ENCODE results near the gene FBXW4. TPM values are rescaled to one million over a fixed set of nuclear protein-coding genes. Genes with fewer than 3 reads are reported as not detected.
A peak's percentile ranks its signal among the peaks of the same experiment; 100 is the strongest.

FBXW4 gene
- polyA plus RNA-seq, 1 of the 3 experiments (the other 2 are of a cell fraction): 27.6 TPM

- Histone ChIP-seq H3F3A (replicated peaks; ENCODE audit: insufficient read depth) (no peaks in the 10 kb centered on the region), H2AFZ (ENCODE audit: low read depth) (no peak overlapping the region), H3K36me3 (replicated peaks in 1 of 2; ENCODE audit: control insufficient read depth in 1 of 2, insufficient read depth in 2 of 2, low read length in 1 of 2) (peaks cover 8 to 42% of the 10 kb centered on the region in 2 experiments), H3K27me3 (ENCODE audit: insufficient read depth) (no peaks in the 10 kb centered on the region), H3K27ac (ENCODE audit: low read depth in 2 of 2, low read length in 1 of 2) (no peak overlapping the region; a peak in 1 of 4 replicates), H3K4me3 (ENCODE audit: low read depth in 2 of 2, low read length in 1 of 2) (no peak overlapping the region), H4K20me1 (ENCODE audit: insufficient read depth) (no peaks in the 10 kb centered on the region), H3K9ac (no peak overlapping the region), H3K4me2 (no peak overlapping the region), H3K4me1 (ENCODE audit: control insufficient read depth in 1 of 2, insufficient read depth in 2 of 2, low read depth in 1 of 2, low read length in 1 of 2) (peaks cover 8 to 35% of the 10 kb centered on the region in 2 experiments; a peak in 2 of 4 replicates), H3K79me2 (ENCODE audit: insufficient read depth) (no peaks in the 10 kb centered on the region), H3K9me3 (no peaks in the 10 kb centered on the region), H3K9me2 (no peaks in the 10 kb centered on the region)
- CTCF ChIA-PET: interaction anchor here (0.9 to 19.2 kb wide), 4 partner anchors 9 to 398 kb away, joined by 3 to 297 read pairs (median 32); partner anchors contain the start of gene NPM3
- WGBS (ENCODE audit: low lambda C conversion rate): 100% methylated on average over 3 of the region's 6 CpGs
- POLR2A ChIA-PET: no interaction called here
- DNase-seq: no peak
- TF ChIP-seq PBX3 (IDR thresholded peaks at IDR 0.05) (no peak), ZBTB33 (IDR thresholded peaks at IDR 0.05; ENCODE audit: borderline replicate concordance, low read depth) (no peak), JUND (IDR thresholded peaks at IDR 0.05) (no peak), GATA2 (CRISPR knock-in tag; IDR thresholded peaks at IDR 0.05) (no peak), RFX5 (IDR thresholded peaks at IDR 0.05; ENCODE audit: low read length) (no peak), RAD21 (IDR thresholded peaks at IDR 0.05; ENCODE audit: low read length) (no peak), TEAD4 (IDR thresholded peaks at IDR 0.05; ENCODE audit: borderline replicate concordance, insufficient read depth) (no peak), FOXJ3 (CRISPR knock-in tag; IDR thresholded peaks at IDR 0.05) (no peak), FOXM1 (IDR thresholded peaks at IDR 0.05; ENCODE audit: low read depth) (no peak), CHD2 (IDR thresholded peaks at IDR 0.05; ENCODE audit: low read length, partially characterized antibody) (no peak), FOSL2 (IDR thresholded peaks at IDR 0.05; ENCODE audit: borderline replicate concordance, low read depth) (no peak), RCOR1 (IDR thresholded peaks at IDR 0.05; ENCODE audit: low read length) (no peak), ELF1 (IDR thresholded peaks at IDR 0.05) (no peak), YY1 (IDR thresholded peaks at IDR 0.05; ENCODE audit: low read depth) (no peak)
These were observed 82.9 kb downstream of the FBXW4 start for GRCh38 chr10:101612086-101612485.

DNA sequence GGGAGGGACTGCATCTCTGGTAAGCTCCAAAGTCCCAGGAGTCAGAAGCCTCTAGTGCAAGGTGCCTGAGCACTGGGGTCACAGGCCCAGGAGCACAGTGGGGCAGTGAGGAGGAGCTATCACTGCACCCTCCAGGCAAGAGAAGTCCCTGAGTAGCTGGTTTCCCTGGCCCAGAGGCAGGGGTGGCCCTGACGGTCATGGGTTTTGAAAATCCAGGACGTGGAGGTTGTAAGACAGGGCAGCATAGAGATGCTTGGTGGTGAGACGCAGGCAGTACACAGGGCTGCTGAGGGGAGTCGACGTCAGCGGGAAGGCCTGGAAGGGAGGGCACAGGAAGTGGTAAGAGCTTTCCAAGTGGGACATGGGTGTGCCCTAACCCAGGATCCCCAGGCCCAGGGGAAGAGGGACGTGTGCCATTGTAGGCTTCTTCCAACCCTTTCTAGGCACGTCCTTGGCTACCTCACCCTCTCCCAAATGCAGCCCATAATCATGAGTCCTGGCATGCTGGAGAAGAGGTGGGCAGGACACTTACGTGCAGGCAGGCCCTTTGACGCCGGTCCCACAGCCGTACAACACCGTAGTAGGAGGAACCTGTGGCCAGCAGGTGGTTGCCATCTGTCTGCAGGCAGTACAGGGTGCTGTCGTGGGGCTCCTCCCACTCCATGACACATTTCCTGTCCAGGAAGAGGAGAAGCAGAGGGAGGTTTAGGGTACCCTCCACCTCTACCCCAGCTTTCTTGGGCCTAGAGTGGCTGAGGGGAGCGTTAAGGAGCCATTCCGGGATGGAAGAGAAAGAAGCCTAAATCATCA, 83.7 kb downstream of the FBXW4 start:
- TF ChIP-seq TCF12 (IDR thresholded peaks at IDR 0.05) (peak; percentile 37; the same call in 1 of the 2 replicates), POLR2AphosphoS5 (IDR thresholded peaks at IDR 0.05; ENCODE audit: low read depth, low read length) (no peak)
- peaks cover 8 to 42% of the 10 kb centered on the region in 2 experiments for H3K36me3 ChIP-seq (replicated peaks in 1 of 2; ENCODE audit: control insufficient read depth in 1 of 2, insufficient read depth in 2 of 2, low read length in 1 of 2)
- no peak overlapping the region; a peak in 1 of 4 replicates for H3K27ac ChIP-seq (ENCODE audit: low read depth in 2 of 2, low read length in 1 of 2)
- no peaks in the 10 kb centered on the region for H4K20me1 ChIP-seq (ENCODE audit: insufficient read depth)
- H3K9ac ChIP-seq: no peak overlapping the region
- H3K79me2 ChIP-seq (ENCODE audit: insufficient read depth): no peaks in the 10 kb centered on the region
- no peak overlapping the region for H3K4me2 ChIP-seq
- H3K9me2 ChIP-seq: no peaks in the 10 kb centered on the region
- H2AFZ ChIP-seq (ENCODE audit: low read depth): no peak overlapping the region
- H3K27me3 ChIP-seq (ENCODE audit: insufficient read depth): no peaks in the 10 kb centered on the region
- H3K4me1 ChIP-seq (ENCODE audit: control insufficient read depth in 1 of 2, insufficient read depth in 2 of 2, low read depth in 1 of 2, low read length in 1 of 2): peaks cover 8 to 28% of the 10 kb centered on the region in 2 experiments; a peak in 2 of 4 replicates
- H3F3A ChIP-seq (replicated peaks; ENCODE audit: insufficient read depth): no peaks in the 10 kb centered on the region
- ChIA-PET CTCF (interaction anchor here (0.9 to 19.2 kb wide), 5 partner anchors 8 to 399 kb away, joined by 3 to 297 read pairs (median 4); partner anchors contain the start of gene NPM3), POLR2A (no interaction called here)
- WGBS (ENCODE audit: low lambda C conversion rate): 89% methylated on average over 11 of the region's 16 CpGs
- no peak overlapping the region for H3K4me3 ChIP-seq (ENCODE audit: low read depth in 2 of 2, low read length in 1 of 2)
- DNase-seq: no peak
- no peaks in the 10 kb centered on the region for H3K9me3 ChIP-seq
